Subcutaneous abdominal adipose tissue (tissue), 5 donors: ENCODE data around the gene PPP1R12B.
"Not testable (repeated sequence)": the region's sequence is repeated elsewhere in the genome, so short reads cannot be mapped to it uniquely, and the experiment has no call there.

Experiments
- H3K27ac ChIP-seq: one replicate; pipeline ENCODE4 v1.7.0; 2013; ENCODE audit warnings: low read depth, mild to moderate bottlenecking, inconsistent platforms, low read length, moderate library complexity
- H3K27me3 ChIP-seq, 5 donors: one replicate each; pipeline ENCODE4 v1.7.0; 2013; ENCODE audit warnings: low read length in 5 of 5, inconsistent platforms in 1 of 5; ENCODE audit not compliant: control insufficient read depth in 5 of 5, insufficient read depth in 4 of 5
- H3K36me3 ChIP-seq, 5 donors: one replicate each; pipeline ENCODE4 v1.7.0; 2013; ENCODE audit warnings: low read length in 5 of 5; ENCODE audit not compliant: control insufficient read depth in 5 of 5, insufficient read depth in 5 of 5
- H3K4me1 ChIP-seq, 5 donors: one replicate each; pipeline ENCODE4 v1.7.0; 2013; ENCODE audit warnings: low read length in 5 of 5, mild to moderate bottlenecking in 3 of 5, moderate library complexity in 1 of 5; ENCODE audit not compliant: control insufficient read depth in 5 of 5, insufficient read depth in 5 of 5
- H3K4me3 ChIP-seq, 5 donors: one replicate each; pipeline ENCODE4 v1.7.0; 2013; ENCODE audit warnings: low read length in 5 of 5, low read depth in 1 of 5
- H3K9ac ChIP-seq, 5 donors: one replicate each; pipeline ENCODE4 v1.7.0; 2013; ENCODE audit warnings: low read length in 5 of 5, mild to moderate bottlenecking in 4 of 5, moderate library complexity in 3 of 5
- H3K9me3 ChIP-seq, 5 donors: one replicate each; pipeline ENCODE4 v1.7.0; 2013; ENCODE audit warnings: low read length in 5 of 5; ENCODE audit not compliant: control insufficient read depth in 5 of 5
- donor health status: healthy.
- donor health status: healthy.
- donor health status: healthy.
- donor health status: healthy.
- donor health status: healthy.

Gene PPP1R12B

GRCh38 chr1:202518905-202519304 is 170.4 kb downstream of the PPP1R12B start:
- H3K4me3 ChIP-seq, H3K4me1 ChIP-seq, H3K9ac ChIP-seq, H3K36me3 ChIP-seq, H3K9me3 ChIP-seq, H3K27me3 ChIP-seq, H3K27ac ChIP-seq: not testable (repeated sequence)

GRCh38 chr1:202520129-202520856 is 171.8 kb downstream of the PPP1R12B start:
- not testable (repeated sequence) for H3K27ac ChIP-seq, H3K9ac ChIP-seq, H3K4me1 ChIP-seq, H3K27me3 ChIP-seq, H3K36me3 ChIP-seq, H3K9me3 ChIP-seq, H3K4me3 ChIP-seq

- H3K4me1 ChIP-seq, H3K4me3 ChIP-seq, H3K27ac ChIP-seq, H3K9ac ChIP-seq, H3K36me3 ChIP-seq, H3K27me3 ChIP-seq, H3K9me3 ChIP-seq: not testable (repeated sequence)
These were observed 172.3 kb downstream of the PPP1R12B start for GRCh38 chr1:202520857-202521216.

- not testable (repeated sequence) for H3K27ac ChIP-seq, H3K4me3 ChIP-seq
These were observed 173.0 kb downstream of the PPP1R12B start for GRCh38 chr1:202521484-202521883.

GRCh38 chr1:202521886-202522285 is 173.4 kb downstream of the PPP1R12B start:
- Histone ChIP-seq H3K27ac (no peak overlapping the region), H3K4me1 (peaks cover 0 to 5% (median 0%) of the 10 kb centered on the region in 5 donors), H3K27me3 (no peaks in the 10 kb centered on the region), H3K9ac (no peak overlapping the region), H3K4me3 (no peak overlapping the region), H3K36me3 (peaks cover 0 to 4% (median 0%) of the 10 kb centered on the region in 5 donors), H3K9me3 (no peaks in the 10 kb centered on the region)

More at GRCh38 chr1:202521484-202521883, 173.0 kb downstream of the PPP1R12B start:
- H3K36me3 ChIP-seq, H3K4me1 ChIP-seq, H3K27me3 ChIP-seq, H3K9me3 ChIP-seq, H3K9ac ChIP-seq: not testable (repeated sequence)

GRCh38 chr1:202526056-202526455 is 177.6 kb downstream of the PPP1R12B start:
- not testable (repeated sequence) for H3K9ac ChIP-seq, H3K27me3 ChIP-seq, H3K27ac ChIP-seq, H3K9me3 ChIP-seq, H3K36me3 ChIP-seq, H3K4me3 ChIP-seq, H3K4me1 ChIP-seq

GRCh38 chr1:202528096-202528722 is 179.7 kb downstream of the PPP1R12B start:
- H3K27me3 ChIP-seq, H3K36me3 ChIP-seq, H3K27ac ChIP-seq, H3K4me3 ChIP-seq, H3K4me1 ChIP-seq, H3K9ac ChIP-seq, H3K9me3 ChIP-seq: not testable (repeated sequence)

- peak overlapping the region; percentile 23 for H3K27ac ChIP-seq
- not testable (repeated sequence) for H3K9ac ChIP-seq, H3K9me3 ChIP-seq, H3K4me1 ChIP-seq, H3K36me3 ChIP-seq, H3K27me3 ChIP-seq, H3K4me3 ChIP-seq
These were observed 182.2 kb downstream of the PPP1R12B start for GRCh38 chr1:202530686-202531085.

- H3K4me1 ChIP-seq, result no peaks in the 10 kb centered on the region
- no peaks in the 10 kb centered on the region for H3K36me3 ChIP-seq
- no peaks in the 10 kb centered on the region for H3K27me3 ChIP-seq
- H3K4me3 ChIP-seq, result no peak overlapping the region
- H3K9ac ChIP-seq, result no peak overlapping the region
- peak overlapping the region; percentile 13 for H3K27ac ChIP-seq
- H3K9me3 ChIP-seq, result no peaks in the 10 kb centered on the region
These were observed 182.9 kb downstream of the PPP1R12B start for GRCh38 chr1:202531472-202531811.

- not testable (repeated sequence) for H3K4me3 ChIP-seq, H3K27me3 ChIP-seq, H3K9ac ChIP-seq, H3K9me3 ChIP-seq, H3K4me1 ChIP-seq, H3K36me3 ChIP-seq
- H3K27ac ChIP-seq, result peak overlapping the region; percentile 13
These were observed 183.5 kb downstream of the PPP1R12B start for GRCh38 chr1:202531812-202532616.
